Erythroblast (primary cell): ENCODE measurements around the gene SSX2IP.

ENCODE experiments used
- GATA1 ChIP-seq: IDR thresholded peaks from 2 replicates; pipeline ENCODE4 v1.6.1; 2011; ENCODE audit warnings: low read depth, mild to moderate bottlenecking, control low read depth, low read length, moderate library complexity
- POLR2A ChIP-seq: IDR thresholded peaks from 2 replicates; pipeline ENCODE4 v1.6.1; 2011; ENCODE audit warnings: mild to moderate bottlenecking, low read length

DNA sequence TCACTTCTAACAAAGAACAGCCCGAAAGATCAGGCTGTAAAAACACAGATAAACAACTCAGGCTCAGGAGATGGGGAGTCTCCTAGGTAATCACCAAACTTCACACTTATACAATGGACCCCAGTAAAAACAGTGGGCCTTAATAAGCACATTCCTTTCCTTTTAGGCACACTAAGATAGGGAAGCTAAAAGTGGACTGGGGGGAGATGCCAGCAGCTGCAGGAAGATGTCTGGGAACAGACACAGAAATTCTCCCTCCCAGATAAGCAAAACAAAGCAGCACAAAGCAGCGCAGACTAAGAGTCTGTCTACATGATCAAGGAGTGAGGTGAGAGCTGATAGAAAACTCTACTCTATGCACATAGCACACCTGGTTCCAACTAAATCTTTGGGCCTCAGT is 87.0 kb downstream of the SSX2IP start:
- TF ChIP-seq POLR2A, result no peak
- no peak for TF ChIP-seq GATA1
